Thyroid gland (tissue), 4 donors: ENCODE results near the gene MLLT1.

Experiments
- POLR2A ChIP-seq, 2 donors: fragments of 450-650 bp; IDR thresholded peaks; one replicate each; pipeline ENCODE4 v1.6.1; 2017; ENCODE audit warnings: antibody characterized with exemption in 2 of 2, mild to moderate bottlenecking in 2 of 2, moderate library complexity in 1 of 2
- TF ChIP-seq, protein P1 (sequence below), 6 experiments: fragments of 200-600 bp in 3 of 6; fragments of 450-650 bp in 3 of 6; sonication (generic) in 3 of 6; IDR thresholded peaks; one replicate each; pipeline ENCODE4 v1.5.1; 2016 to 2019; ENCODE audit warnings: antibody characterized with exemption in 6 of 6, mild to moderate bottlenecking in 2 of 6, inconsistent platforms in 1 of 6, moderate library complexity in 1 of 6

- TF ChIP-seq, protein P1, sequence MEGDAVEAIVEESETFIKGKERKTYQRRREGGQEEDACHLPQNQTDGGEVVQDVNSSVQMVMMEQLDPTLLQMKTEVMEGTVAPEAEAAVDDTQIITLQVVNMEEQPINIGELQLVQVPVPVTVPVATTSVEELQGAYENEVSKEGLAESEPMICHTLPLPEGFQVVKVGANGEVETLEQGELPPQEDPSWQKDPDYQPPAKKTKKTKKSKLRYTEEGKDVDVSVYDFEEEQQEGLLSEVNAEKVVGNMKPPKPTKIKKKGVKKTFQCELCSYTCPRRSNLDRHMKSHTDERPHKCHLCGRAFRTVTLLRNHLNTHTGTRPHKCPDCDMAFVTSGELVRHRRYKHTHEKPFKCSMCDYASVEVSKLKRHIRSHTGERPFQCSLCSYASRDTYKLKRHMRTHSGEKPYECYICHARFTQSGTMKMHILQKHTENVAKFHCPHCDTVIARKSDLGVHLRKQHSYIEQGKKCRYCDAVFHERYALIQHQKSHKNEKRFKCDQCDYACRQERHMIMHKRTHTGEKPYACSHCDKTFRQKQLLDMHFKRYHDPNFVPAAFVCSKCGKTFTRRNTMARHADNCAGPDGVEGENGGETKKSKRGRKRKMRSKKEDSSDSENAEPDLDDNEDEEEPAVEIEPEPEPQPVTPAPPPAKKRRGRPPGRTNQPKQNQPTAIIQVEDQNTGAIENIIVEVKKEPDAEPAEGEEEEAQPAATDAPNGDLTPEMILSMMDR (IDR thresholded peaks at IDR 0.05): no peak
- TF ChIP-seq POLR2A (IDR thresholded peaks at IDR 0.05): no peak
Observed at GRCh38 chr19:6246174-6247006, 33.4 kb downstream of the MLLT1 start.
